Right renal cortex interstitium (tissue), 3 donors: ENCODE data around the gene UGT1A3. TPM values are rescaled to one million over a fixed set of nuclear protein-coding genes. Genes with fewer than 3 reads are reported as not detected.

Experiments used
- DNase-seq, 3 donors: peaks; one replicate each; pipeline ENCODE4 v3.0.0-alpha.2; 2013; ENCODE audit warnings: low read depth in 3 of 3, low spot score in 2 of 3
- polyA plus RNA-seq, 3 donors: library from polyadenylated mRNA; unstranded; fragments of 120-200 nt; gene quantifications; one replicate each; pipeline ENCODE4 v1.2.1, GENCODE V29; 2013; ENCODE audit not compliant: insufficient read length in 3 of 3

UGT1A3 gene
- polyA plus RNA-seq, 3 donors: not detected

DNA sequence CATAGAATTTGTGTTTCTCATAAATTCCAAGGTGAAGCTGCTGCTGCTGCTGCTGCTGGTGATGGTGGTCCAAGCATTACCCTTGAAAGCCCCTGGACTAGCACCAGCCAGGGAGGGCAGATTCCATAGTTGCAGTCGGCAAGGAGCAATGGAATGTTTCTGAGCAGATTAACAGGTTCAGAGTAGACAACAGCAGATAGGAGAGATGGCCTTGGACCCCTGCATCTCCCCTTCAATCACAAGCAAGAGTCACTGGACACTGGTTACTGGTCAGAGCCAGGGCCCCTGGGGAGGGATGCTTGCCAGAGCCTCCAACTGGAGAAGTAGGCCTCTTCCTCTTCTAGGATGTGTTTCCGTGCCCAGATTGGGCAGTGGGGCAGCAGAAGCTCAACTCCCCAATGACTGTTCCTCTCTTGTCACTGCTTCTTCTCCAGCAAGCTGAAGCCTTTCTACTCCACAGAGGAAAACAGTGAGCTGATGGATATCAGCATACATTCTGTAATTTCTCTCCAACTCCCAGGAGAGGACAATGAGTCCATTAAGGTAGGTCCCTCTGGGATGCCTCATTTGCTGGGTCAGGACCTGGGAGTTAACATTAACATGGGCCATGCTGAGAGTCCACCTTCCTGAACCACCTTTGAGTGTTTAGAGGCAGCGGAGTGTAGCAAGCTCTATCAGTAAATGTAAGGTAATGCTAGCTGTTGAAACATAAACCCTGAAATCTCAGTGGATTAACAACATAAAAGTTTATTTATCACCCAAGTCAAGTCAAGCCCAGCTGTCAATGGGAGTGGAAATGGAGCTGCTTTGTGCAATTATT is 84.6 kb downstream of the UGT1A3 start:
- DNase-seq: peak; percentile 17 to 38 (median 20)

DNA sequence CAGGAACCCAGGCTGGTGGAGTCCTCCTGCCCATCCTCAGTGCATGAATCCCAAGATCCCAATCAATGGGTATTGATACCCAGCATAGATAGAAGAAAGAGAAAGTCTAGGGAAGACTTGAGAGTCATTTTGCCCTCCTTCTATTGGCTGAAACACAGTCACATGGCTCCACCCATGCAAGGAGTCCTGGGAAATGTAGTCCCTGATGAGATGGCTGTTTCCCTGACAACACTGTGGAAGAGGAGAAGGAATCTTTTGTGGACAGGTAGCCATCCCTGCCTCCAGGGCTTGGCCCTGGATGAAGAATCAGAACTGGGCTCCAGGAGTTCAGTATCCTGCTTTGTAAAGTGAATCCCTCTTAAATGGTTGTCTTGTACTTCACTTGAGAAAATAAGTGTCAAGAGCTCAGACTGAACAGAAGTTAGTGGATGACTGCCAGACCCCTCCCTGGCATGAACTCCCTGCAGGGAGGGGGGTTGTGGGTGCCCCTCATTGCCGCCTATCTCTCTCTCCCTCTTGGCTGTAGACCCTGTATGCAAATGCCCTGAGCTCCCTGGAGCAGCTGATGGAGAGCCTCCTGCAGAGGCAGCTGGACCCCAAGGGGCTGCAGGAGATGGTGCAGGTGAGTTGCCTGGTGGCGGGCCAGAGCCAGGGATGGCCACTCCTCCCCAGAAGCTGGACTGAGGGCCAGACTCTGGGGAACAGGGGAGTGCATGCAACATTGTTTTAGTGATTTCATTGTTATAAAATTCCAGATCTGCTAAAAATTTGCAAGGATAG is 85.4 kb downstream of the UGT1A3 start:
- peak in 1 of 3 donors; percentile 7 for DNase-seq

DNA sequence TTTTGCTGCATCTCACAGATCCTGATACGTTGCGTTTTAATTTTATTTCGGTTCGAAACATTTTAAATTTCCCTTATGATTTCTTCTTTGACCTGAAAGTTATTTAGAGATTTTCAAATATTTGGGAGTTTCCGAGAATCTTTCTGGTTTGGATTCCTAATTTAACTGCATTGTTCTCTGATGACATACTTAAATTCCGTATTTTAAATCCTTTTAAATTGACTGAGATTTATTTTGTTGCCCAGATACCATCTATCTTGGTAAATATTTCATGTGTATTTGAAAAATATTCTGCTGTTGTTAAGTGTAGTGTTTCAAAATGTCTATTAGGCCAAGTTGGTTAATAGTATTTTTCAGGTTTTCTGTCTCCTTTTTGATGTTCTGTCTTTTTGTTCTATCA is 87.0 kb downstream of the UGT1A3 start:
- no peak for DNase-seq

DNA sequence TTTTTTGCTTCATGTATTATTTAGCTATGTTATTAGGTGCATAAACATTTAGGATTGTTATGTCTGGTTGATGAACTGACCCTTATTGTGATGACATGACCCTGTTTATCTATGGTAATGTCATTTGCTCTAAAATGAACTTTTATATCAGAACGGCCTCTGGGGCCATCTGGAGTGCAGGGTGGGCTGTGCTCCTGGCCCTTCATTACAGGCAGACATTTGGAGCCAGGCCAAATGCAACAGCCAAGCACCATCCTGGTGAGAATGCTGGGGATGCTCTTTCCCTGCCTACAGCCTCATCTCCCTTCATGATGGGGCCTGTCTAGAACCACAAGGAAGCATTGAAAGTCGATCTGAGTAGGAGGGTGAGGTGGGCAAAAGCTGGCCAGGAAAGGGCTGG is 87.5 kb downstream of the UGT1A3 start:
- no peak for DNase-seq

DNA sequence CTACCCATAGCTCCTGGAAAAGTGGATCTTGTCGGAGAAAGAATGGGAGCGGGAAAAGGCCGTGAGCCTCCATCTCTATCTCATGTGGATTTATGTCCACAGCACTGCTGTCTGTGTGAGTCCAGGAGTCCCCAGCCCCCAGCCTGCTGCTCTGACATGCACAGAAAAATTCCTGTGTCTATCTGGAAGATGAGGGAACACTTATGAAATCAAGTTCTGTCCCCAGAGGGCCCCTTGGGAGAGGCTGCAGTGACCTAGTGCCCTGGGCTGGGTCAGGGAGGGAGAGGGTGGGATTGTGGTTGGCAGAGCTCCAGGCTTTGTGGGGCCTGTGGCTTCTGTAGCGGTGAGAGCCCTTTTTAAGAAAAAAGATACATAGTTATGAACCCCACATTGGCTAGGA is 87.9 kb downstream of the UGT1A3 start:
- no peak for DNase-seq

DNA sequence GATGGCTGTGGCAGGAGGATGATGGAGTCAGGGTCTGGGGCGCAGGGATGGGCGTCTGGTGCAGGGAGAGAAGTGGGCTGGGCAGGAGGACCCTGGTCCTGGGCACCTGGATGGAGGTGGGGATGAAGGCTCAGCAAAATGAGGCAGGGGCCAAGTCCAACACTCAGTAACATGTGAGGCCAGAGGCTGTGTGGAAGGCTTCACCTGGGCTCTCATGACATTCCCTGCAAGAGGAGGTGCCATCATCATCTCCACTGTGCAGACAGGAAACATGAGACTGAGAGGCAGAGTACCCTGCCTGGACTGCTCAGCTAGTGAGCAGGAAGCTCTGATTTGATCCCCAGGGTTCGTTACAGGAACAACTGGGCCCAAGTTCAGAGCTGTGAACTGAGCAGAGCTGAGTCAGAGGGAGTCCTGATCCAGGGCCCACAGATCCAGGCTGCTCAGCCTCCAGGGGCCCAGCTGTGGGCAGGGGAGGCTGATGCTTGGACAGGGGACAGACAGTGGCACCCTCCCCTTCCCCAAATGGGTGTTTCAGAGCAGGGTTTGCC is 88.6 kb downstream of the UGT1A3 start:
- no peak for DNase-seq

DNA sequence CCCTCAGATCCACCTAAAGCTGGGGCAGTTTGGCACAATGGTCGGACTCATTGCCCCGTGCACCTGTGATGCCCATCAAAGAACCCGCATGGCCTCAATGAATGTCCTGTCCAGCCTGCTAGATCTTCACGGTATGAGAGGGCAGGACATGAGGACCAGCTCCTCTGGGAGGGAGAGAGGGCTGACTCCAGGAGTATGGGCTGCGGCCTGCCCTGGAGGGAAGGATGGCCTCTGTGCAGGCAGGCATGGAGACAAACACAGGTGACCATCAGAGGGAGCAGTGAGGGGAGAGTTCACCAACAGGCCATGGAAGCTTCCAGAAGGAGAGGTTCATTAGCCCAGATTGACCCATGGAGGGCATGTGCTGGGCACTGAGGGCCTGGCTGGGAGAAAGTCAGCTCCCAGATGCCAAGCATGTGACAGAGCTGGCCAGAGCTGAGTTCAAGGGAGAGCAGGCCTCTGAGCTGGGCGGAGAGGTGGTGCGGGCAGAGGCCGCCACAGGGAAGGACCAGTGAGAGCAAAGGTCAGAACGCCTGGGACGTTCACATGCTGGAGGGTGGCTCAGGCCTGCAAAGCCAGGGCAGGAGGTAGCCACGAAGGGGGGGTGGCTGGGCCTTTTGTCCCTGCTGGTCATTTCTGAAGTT is 89.3 kb downstream of the UGT1A3 start:
- no peak for DNase-seq

DNA sequence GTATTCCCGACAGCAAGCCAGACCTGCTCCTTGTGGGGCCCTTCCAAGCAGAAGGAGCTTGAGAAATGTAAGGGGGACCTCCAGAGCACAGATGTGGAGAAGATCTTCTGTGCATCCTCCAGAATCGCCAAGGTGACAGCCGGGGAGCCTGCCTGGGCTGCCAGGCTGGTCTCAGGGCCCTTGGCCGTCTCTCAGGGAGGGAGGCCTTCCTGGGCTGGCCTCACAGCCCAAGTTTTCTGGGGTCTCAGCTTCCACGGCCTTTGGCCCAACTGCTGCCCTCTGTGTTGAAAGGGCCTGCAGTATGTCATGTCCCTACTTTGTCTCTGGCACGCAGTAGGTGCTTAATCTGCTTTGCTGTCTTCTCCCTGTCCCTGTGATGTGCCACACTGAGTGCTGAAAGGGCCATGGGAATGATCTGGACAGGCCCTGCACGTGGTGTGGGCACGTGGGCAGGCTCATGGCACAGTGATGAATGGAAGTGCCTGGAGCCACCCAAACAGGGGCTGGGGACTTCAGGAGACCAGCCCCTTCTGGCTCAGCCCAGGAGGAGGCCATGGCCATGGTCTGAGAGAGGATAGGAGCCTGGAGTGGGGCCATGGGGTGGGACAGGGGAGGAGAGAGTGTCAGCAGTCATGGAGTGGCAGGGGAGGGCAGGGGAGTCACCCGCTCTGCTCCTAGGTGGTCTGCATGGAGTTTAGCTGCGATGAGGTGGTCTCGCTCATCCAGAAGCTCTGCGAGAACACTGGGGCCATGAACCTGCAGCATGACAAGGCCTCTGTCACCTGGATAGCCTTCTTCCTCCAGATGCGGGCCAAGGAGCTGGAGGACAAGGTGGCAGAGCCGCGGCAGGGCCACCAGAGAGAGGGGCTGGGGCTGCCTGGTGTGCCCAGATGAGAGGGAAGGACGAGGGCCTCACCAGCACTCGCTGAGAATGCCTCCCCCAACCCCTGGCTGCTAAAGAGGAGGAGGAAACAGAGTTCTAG is 90.1 kb downstream of the UGT1A3 start:
- no peak for DNase-seq

DNA sequence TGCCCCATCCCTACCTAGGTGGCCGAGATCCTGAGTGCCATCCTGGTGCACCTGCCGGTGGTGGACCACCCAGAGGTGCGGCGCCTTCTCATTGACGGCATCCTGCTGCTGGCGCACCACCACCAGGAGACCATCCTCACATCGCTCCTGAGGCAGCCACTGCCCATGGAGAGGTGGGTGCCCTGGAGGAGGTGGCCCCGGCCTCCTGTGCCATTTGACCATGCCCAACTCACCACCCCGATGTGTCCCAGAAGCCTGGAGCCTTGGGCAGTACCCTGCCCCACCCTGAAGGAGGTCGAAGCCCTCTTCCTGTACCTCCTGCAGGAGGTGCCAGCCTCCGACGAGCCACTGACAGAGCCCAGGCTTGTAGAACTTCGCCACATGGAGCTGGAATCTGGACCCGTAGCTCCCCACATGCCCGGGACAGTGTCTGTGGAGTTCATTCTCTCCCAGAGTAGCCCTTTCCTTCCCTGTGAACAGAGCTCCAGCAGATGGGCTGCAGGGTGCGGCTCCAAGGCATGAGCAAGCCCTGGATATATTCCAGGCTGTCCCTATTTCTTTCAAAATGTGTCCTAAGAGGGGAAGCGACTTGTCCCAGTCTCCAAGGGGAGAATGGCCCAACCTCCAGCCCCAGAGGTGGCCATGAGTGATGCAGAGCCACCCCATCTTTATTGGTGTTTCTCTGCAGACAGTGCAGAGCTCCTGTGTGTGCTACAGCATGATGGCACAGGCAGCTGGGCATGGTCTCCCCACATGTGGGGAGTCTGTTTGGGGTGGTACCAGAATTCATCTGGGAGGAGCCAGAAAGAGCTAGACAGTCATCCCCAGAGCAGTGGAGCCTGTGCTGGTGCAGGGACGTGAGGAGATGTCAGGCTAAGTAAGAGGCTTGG is 91.3 kb downstream of the UGT1A3 start:
- no peak for DNase-seq

DNA sequence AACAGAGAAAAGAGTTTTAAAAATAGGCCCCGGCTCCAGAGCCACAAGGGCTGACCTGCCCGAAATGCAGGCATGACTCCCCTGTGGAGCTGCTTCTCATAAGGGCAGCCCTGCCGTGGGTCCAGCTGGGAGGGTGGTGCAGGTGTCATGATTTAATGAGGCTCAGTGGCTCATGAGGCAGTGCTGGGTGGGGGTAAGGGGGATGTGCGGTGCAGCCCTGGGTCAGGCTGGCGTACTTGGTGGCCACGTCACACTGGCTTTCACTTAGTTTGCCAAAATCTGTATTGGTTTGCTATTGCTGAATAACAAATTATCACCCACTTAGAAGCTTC is 91.9 kb downstream of the UGT1A3 start:
- no peak for DNase-seq

DNA sequence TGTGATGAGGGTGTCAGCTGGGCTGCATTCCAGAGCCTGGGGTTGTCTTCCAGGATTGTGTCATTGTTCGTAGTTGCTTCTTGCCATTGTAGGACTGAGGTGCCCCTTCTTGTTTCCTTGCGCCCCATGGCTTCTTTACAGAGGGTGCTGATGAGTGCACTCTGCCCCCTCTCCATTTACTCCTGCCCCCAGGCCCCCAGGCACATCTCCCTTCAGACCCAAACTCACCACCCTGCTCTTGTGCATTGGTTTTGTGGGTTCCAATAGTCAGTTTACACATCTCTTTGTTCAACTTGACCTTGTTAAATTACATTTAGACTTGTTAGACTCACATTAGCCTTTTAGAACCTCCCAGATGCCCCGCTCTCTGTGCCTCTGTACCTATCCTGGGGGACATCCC is 92.4 kb downstream of the UGT1A3 start:
- no peak for DNase-seq

DNA sequence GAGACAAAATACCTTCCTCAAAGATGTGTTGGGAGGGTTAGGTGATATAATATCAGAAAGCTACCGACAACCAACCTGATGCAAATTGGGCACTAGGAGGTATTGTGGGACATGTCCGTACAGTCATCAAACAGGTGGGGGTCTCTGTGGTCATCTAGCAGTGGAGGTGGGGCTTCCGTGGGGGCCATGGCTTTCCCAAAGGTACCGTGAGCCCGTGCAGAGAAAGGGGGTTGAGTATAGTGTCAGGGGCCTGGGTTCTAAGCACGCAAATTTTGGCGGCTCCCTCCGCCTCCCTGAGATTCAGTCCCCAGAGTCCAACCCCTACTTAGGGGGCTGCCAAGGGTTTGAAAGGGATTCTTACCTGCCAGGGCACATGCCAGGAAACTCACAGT is 92.9 kb downstream of the UGT1A3 start:
- DNase-seq: no peak

DNA sequence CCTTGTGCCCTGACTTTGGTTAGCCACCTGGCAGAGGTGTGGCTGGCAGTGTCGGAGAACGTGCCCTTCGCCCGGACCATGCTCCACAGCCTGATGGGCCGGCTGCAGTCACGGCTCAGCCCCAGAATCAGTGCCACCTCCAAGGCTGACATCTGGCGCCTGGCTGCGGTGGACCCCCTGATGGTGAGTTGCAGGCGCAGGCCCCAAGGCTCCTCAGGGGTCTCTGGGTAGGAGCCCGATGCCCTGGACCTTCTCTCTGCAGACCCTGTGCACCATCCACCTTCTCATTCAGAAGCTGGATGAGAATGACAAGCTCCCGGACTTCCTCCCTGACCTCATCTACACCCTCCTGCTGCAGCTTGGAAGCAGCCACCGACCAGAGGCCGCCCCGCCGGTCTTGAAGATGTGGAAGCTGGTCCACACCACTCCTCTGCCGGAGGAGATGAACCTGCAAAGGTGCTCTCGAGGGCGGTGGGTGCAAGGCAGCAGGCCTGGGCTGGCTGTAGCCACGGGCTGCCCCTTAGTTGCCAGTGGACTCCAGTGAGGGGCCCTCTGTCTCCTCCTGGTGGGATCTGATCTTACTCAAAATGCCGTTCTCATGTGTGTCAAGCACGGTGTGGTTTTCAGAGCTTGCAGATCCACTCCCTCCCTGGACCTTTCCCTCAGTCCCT is 93.4 kb downstream of the UGT1A3 start:
- DNase-seq: no peak

Other genes starting within 250 kb of the UGT1A3 start
- gene USP40, start 162.3 kb upstream of the UGT1A3 start, polyA plus RNA-seq: 10 to 100 TPM; 40.8 to 48.6 (median 41.5) TPM
- gene UGT1A8, start 111.4 kb upstream of the UGT1A3 start, polyA plus RNA-seq: under 1 TPM in 1 of 3 donors, not detected in 2; 0.07 TPM
- not detected for gene UGT1A10, start 92.6 kb upstream of the UGT1A3 start, polyA plus RNA-seq
- gene UGT1A9, start 57.1 kb upstream of the UGT1A3 start, polyA plus RNA-seq: 1 to 10 TPM; 4.3 to 7.6 (median 6.9) TPM
- not detected for gene UGT1A7, start 47.1 kb upstream of the UGT1A3 start, polyA plus RNA-seq
- gene UGT1A6, start 36.2 kb upstream of the UGT1A3 start, polyA plus RNA-seq: 1 to 10 TPM; 3.6 to 6.2 (median 4.5) TPM
- not detected for gene UGT1A5, start 16.1 kb upstream of the UGT1A3 start, polyA plus RNA-seq
- not detected for gene UGT1A4, start 10.3 kb upstream of the UGT1A3 start, polyA plus RNA-seq
- under 1 TPM; 0.06 to 0.18 (median 0.13) TPM for gene UGT1A1, start 31.2 kb downstream of the UGT1A3 start, polyA plus RNA-seq
- gene MROH2A, start 49.3 kb downstream of the UGT1A3 start, polyA plus RNA-seq: under 1 TPM; 0.16 to 0.24 (median 0.22) TPM
- 10 to 100 TPM; 18.6 to 24.1 (median 22.6) TPM for gene HJURP, start 125.5 kb downstream of the UGT1A3 start, polyA plus RNA-seq
- under 1 TPM in 2 of 3 donors, not detected in 1; 0.06 to 0.08 TPM for gene TRPM8, start 188.3 kb downstream of the UGT1A3 start, polyA plus RNA-seq